ENCODE measurements around the gene DGKA. TPM values are rescaled to one million over a fixed set of nuclear protein-coding genes. Genes with fewer than 3 reads are reported as not detected.
"Not testable (repeated sequence)": the region's sequence is repeated elsewhere in the genome, so short reads cannot be mapped to it uniquely, and the experiment has no call there.

Gene DGKA
- total RNA-seq, 4 donors from 2014 or later: 26.0 to 57.0 (median 37.9) TPM

DNA sequence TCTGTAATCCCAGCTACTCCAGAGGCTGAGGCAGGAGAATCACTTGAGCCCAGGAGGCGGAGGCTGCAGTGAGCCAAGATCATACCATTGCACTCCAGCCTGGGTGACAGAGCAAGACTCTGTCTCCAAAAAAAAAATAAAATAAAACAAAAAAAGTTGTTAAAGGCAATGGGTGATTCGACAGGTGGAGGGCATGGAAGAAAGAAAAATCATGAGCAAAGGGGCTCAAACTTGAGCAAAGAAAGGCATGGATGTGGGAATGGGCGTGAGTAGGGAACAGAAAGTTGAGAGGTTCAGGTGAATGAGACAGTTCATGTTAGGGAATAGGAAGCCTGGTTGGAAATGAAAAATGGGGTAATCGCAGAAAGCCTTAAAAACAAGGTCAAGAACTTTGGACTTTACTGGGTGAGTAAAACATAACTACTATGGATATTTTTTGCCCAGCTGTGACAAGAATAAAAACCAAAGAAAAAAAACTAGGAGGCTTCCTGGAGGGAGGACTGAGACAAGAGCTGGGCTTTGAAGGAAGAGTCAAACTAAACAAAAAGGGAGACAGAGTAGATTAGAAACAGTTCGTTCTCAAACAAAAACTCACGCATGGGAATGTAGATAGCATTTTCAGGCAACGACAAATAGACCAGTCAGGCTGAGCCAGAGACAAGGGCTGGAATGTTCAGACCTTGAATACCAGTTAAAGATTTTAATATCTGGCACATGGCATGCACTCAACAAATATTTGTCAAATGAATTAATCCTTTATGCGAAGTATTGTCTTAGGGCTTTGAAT, 22.0 kb upstream of the DGKA start:
- ATAC-seq (ENCODE audit: low FRiP score) (no peak), DNase-seq (ENCODE audit: low spot score) (no peak)
- TF ChIP-seq, protein P1, sequence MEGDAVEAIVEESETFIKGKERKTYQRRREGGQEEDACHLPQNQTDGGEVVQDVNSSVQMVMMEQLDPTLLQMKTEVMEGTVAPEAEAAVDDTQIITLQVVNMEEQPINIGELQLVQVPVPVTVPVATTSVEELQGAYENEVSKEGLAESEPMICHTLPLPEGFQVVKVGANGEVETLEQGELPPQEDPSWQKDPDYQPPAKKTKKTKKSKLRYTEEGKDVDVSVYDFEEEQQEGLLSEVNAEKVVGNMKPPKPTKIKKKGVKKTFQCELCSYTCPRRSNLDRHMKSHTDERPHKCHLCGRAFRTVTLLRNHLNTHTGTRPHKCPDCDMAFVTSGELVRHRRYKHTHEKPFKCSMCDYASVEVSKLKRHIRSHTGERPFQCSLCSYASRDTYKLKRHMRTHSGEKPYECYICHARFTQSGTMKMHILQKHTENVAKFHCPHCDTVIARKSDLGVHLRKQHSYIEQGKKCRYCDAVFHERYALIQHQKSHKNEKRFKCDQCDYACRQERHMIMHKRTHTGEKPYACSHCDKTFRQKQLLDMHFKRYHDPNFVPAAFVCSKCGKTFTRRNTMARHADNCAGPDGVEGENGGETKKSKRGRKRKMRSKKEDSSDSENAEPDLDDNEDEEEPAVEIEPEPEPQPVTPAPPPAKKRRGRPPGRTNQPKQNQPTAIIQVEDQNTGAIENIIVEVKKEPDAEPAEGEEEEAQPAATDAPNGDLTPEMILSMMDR (IDR thresholded peaks at IDR 0.05): no peak

DNA sequence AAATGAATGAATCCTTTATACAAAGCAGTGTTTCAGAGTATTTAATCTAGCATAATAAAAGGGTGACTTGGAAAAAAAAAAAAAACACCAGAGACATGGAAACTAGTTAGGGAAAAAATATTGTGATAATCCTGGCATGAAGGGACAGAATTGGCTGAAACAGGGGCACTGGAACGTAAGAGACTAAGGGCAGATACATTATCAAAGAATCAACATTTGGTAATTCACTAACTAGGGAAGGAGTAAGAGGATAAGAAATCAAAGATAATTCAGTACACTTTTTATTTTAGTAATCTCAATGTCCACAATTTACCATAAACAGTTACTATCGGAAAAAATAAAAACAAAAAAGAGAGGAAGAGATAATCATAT, 21.5 kb upstream of the DGKA start:
- TF ChIP-seq, protein P1 (IDR thresholded peaks at IDR 0.05): no peak
- DNase-seq (ENCODE audit: low spot score) (no peak), ATAC-seq (ENCODE audit: low FRiP score) (no peak)

DNA sequence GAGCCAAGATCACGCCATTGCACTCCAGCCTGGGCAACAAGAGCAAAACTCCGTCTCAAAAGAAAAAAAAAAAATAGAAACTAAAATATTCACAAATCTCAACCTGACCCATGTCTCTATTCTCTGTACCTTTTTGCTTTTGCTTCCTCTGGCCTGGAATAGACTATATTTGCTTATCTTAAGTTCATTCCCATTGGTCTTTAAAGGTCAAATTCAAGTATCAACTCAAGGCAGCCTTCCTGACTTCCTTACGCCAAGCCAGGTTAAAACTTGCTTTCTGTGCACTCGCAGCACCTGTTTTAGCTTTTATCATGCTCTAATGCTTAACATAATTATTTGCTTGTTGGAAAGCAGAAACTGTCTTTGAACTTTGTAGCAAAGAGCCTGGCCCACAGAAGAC, 18.1 kb upstream of the DGKA start:
- ATAC-seq (ENCODE audit: low FRiP score): no peak
- TF ChIP-seq, protein P1 (IDR thresholded peaks at IDR 0.05): no peak

DNA sequence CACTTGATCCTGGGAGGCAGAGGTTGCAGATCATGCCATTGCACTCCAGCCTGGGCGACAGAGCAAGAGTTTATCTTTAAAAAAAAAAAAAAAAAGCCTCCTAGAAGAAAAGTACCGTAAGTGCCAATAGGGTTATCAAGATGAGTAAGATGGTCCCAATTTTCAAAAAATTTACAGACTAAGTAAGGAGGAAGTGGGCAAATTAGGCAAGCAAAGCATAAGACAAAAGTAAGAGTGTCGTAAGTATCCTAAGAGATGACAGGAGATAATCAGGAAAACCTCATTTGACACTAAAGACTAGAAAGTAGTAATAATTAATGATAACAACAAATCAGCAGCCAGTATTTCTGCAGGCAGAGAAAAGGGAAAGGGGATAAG, 15.5 kb upstream of the DGKA start:
- ATAC-seq (ENCODE audit: low FRiP score) (no peak), DNase-seq (ENCODE audit: low spot score) (no peak)
- TF ChIP-seq, protein P1 (IDR thresholded peaks at IDR 0.05): no peak

More for the DNA sequence above, 18.1 kb upstream of the DGKA start:
- DNase-seq (ENCODE audit: low spot score): no peak

DNA sequence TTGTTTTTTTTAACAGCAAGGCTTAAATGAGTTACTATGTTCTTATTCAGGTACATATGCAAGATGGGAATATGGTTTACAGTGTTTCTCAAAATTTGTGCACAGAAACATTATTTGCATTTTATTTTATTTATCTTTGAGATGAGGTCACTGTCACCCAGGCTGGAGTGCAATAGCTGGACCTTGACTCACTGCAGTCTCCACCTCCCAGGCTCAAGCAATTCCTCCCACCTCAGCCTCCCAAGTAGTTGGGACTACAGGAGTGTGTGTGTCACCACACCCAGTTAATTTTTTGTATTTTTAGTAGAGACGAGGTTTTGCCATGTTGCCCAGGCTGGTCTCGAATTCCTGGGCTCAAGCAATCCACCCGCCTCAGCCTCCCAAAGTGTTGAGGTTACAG, 11.9 kb upstream of the DGKA start:
- not testable (repeated sequence) for DNase-seq (ENCODE audit: low spot score)

DNA sequence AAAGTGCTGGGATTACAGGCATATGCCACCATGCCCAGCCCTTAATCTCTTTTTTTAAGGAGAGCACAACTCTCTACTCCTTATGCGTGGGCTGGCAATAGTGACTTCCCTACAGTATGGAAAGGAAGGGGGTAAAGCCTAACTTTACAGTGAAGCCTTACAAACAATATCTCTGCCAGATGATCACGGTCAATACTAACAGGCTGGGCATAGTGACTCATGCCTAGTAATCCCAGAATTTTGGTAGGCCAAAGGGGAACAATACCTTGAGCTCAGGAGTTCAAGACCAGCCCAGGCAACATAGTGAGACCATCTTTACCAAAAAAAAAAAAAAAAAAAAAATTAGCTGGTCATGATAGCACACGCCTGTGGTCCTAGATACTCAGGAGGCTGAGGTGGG, 8.8 kb upstream of the DGKA start:
- TF ChIP-seq, protein P1 (IDR thresholded peaks at IDR 0.05): no peak
- ATAC-seq (ENCODE audit: low FRiP score) (no peak), DNase-seq (ENCODE audit: low spot score) (no peak)

More for the DNA sequence above, 11.9 kb upstream of the DGKA start:
- ATAC-seq (ENCODE audit: low FRiP score): not testable (repeated sequence)

DNA sequence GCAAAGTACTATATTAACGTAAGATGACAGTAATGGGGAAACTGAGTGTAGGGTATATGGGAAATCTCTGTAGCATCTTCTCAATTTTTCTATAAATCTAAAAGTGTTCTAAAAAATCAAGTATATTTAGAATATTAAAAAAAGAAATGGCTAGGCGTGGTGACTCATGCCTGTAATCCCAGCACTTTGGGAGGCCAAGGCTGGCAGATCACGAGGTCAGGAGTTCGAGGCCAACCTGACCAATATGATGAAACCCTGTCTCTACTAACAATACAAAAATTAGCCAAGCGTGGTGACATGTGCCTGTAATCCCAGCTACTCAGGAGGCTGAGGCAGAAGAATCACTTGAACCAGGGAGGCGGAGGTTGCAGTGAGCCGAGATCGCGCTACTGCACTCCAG, 7.3 kb upstream of the DGKA start:
- DNase-seq (ENCODE audit: low spot score); ATAC-seq (ENCODE audit: low FRiP score): not testable (repeated sequence)

DNA sequence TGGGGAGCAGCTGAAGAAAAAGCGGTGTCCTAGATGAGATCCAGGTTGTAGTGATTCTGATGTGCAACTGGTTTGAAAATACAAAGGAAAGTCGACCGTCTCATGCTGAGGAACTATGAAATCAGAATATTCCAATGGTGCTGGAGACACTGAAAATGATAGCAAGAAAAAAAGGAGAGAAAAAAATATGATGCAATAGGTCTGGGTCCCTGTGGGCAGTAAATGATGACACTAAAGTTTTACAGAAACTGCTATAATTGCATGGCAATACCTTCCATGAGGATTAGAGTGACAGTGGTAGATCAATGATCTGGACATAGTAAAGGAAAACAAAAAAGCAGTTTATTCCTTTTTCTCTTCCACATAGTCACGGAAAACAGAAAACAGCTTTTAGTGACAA, 5.6 kb upstream of the DGKA start:
- no peak for DNase-seq (ENCODE audit: low spot score)
- TF ChIP-seq, protein P1 (IDR thresholded peaks at IDR 0.05): no peak
- no peak for ATAC-seq (ENCODE audit: low FRiP score)
